GM12892 (cell line): ENCODE results near the gene TNFRSF9.

Experiments
- POLR2A ChIP-seq: IDR thresholded peaks from 2 replicates; pipeline ENCODE4 v1.6.1; 2011; ENCODE audit warnings: low read depth, low read length, control low read depth
- POLR2AphosphoS5 ChIP-seq: IDR thresholded peaks from 2 replicates; pipeline ENCODE4 v1.6.1; 2011; ENCODE audit warnings: low read depth, low read length, control low read depth
- TAF1 ChIP-seq: IDR thresholded peaks from 2 replicates; pipeline ENCODE4 v1.6.1; 2011; ENCODE audit warnings: low read depth, mild to moderate bottlenecking, control low read depth, low read length, borderline replicate concordance

DNA sequence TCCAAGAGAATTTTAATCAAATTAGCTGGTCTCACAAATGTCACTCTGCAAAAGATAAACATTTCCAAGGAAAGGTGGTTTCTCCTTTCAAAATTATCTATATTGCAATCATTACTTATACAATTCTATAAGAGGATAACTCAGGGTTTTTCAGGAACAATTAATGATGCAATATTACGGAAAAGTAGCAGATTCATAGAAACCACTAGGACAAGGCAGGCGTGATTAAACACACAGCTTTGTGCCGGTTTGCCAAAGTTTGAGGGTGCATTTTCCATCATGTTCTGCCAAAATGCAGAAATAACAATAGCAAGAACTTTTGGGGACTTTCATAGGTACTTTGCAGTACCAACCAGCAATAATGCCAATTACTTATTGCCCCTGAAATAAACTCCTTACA is 605 bp downstream of the TNFRSF9 start:
- no peak for TF ChIP-seq POLR2A
- no peak for TF ChIP-seq POLR2AphosphoS5
- TF ChIP-seq TAF1: no peak
